ENCODE data around the gene SMIM29. TPM values are rescaled to one million over a fixed set of nuclear protein-coding genes. Genes with fewer than 3 reads are reported as not detected.
"Not testable (repeated sequence)": the region's sequence is repeated elsewhere in the genome, so short reads cannot be mapped to it uniquely, and the experiment has no call there.

The SMIM29 gene
- total and polyA plus RNA-seq, 2 donors (not counting 1 experiment from before 2014, with no cell fraction given), result 16.7 to 36.3 TPM

DNA sequence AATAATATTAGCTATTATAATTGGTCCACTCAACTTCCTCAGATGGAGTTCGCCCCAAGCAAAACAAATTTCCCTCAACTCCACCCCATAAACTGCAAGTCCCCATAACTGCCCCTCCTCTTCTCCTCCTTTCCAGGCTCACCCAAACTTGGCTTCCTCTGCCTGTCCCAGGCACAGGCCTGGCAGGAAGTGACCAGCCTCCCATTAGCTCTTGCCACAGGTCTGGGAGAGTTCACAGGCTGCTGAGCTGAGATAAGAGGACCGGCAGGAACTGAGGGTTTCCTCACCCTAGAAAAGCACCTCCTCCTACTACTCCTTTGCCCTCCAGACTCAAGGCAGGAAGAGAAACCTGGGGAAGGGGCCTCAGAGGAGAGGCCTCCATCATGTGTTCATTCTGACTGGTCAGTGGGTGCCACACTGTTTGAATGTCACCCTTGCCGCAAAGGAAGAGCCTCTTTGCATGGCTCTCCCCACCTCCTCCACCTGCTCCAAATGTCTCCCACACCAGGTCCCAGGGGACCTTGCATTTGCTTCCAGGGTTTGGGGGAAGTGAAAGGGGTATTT, 24.5 kb upstream of the SMIM29 start:
- no peaks in the 10 kb centered on the region for H4K20me1 ChIP-seq (ENCODE audit: control insufficient read depth, extremely low read depth, insufficient read depth, low read length)
- H3K4me3 ChIP-seq (replicated peaks in 1 of 4; ENCODE audit: control extremely low read depth in 1 of 4, insufficient read depth in 1 of 4, low read depth in 3 of 4, low read length in 4 of 4), result no peak overlapping the region
- H3K9me3 ChIP-seq (ENCODE audit: control insufficient read depth, insufficient read depth, low read depth, low read length), result no peaks in the 10 kb centered on the region
- no peaks in the 10 kb centered on the region for H3K4me1 ChIP-seq (ENCODE audit: control insufficient read depth, extremely low read depth, insufficient read depth, low read length)
- no peaks in the 10 kb centered on the region for H3K27me3 ChIP-seq (ENCODE audit: control insufficient read depth, insufficient read depth, low read length)
- no peaks in the 10 kb centered on the region for H3K36me3 ChIP-seq (ENCODE audit: control insufficient read depth, insufficient read depth, low read length)
- no peak overlapping the region for H3K4me2 ChIP-seq (ENCODE audit: extremely low read depth, insufficient read depth, low read length)
- no peak overlapping the region for H2AFZ ChIP-seq (ENCODE audit: low read length)
- H3K27ac ChIP-seq (ENCODE audit: insufficient read depth, low read length), result no peak overlapping the region
- peak; percentile 11 to 27 for DNase-seq (ENCODE audit: low read depth in 2 of 2)
- H3K79me2 ChIP-seq (ENCODE audit: control insufficient read depth, insufficient read depth, low read length), result no peaks in the 10 kb centered on the region
- H3K9ac ChIP-seq (ENCODE audit: insufficient read depth, low read length), result no peak overlapping the region
- TF ChIP-seq, protein P1, sequence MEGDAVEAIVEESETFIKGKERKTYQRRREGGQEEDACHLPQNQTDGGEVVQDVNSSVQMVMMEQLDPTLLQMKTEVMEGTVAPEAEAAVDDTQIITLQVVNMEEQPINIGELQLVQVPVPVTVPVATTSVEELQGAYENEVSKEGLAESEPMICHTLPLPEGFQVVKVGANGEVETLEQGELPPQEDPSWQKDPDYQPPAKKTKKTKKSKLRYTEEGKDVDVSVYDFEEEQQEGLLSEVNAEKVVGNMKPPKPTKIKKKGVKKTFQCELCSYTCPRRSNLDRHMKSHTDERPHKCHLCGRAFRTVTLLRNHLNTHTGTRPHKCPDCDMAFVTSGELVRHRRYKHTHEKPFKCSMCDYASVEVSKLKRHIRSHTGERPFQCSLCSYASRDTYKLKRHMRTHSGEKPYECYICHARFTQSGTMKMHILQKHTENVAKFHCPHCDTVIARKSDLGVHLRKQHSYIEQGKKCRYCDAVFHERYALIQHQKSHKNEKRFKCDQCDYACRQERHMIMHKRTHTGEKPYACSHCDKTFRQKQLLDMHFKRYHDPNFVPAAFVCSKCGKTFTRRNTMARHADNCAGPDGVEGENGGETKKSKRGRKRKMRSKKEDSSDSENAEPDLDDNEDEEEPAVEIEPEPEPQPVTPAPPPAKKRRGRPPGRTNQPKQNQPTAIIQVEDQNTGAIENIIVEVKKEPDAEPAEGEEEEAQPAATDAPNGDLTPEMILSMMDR (conservative IDR thresholded peaks at IDR 0.05 in 1 of 2, IDR thresholded peaks at IDR 0.05 in 1 of 2; ENCODE audit: low read depth in 1 of 2, low read length in 2 of 2), result no peak
- no peak for TF ChIP-seq EZH2 (IDR thresholded peaks at IDR 0.05; ENCODE audit: low read length, missing control alignments)

- H4K20me1 ChIP-seq (ENCODE audit: control insufficient read depth, extremely low read depth, insufficient read depth, low read length), result no peaks in the 10 kb centered on the region
- H3K27me3 ChIP-seq (ENCODE audit: control insufficient read depth, insufficient read depth, low read length), result no peaks in the 10 kb centered on the region
- H3K4me1 ChIP-seq (ENCODE audit: control insufficient read depth, extremely low read depth, insufficient read depth, low read length), result no peaks in the 10 kb centered on the region
- H3K4me2 ChIP-seq (ENCODE audit: extremely low read depth, insufficient read depth, low read length), result no peak overlapping the region
- H3K9me3 ChIP-seq (ENCODE audit: control insufficient read depth, insufficient read depth, low read depth, low read length), result no peaks in the 10 kb centered on the region
- no peak overlapping the region for H3K9ac ChIP-seq (ENCODE audit: insufficient read depth, low read length)
- no peaks in the 10 kb centered on the region for H3K36me3 ChIP-seq (ENCODE audit: control insufficient read depth, insufficient read depth, low read length)
- H2AFZ ChIP-seq (ENCODE audit: low read length), result no peak overlapping the region
- H3K27ac ChIP-seq (ENCODE audit: insufficient read depth, low read length), result no peak overlapping the region
- no peak for DNase-seq (ENCODE audit: low read depth in 2 of 2)
- no peaks in the 10 kb centered on the region for H3K79me2 ChIP-seq (ENCODE audit: control insufficient read depth, insufficient read depth, low read length)
- TF ChIP-seq, protein P1 (conservative IDR thresholded peaks at IDR 0.05 in 1 of 2, IDR thresholded peaks at IDR 0.05 in 1 of 2; ENCODE audit: low read depth in 1 of 2, low read length in 2 of 2), result peak in 1 of 2 donors; percentile 16
- TF ChIP-seq EZH2 (IDR thresholded peaks at IDR 0.05; ENCODE audit: low read length, missing control alignments), result no peak
- H3K4me3 ChIP-seq (replicated peaks in 1 of 4; ENCODE audit: control extremely low read depth in 1 of 4, insufficient read depth in 1 of 4, low read depth in 3 of 4, low read length in 4 of 4), result no peak overlapping the region
These were observed 23.5 kb upstream of the SMIM29 start for GRCh38 chr6:34272013-34272926.

DNA sequence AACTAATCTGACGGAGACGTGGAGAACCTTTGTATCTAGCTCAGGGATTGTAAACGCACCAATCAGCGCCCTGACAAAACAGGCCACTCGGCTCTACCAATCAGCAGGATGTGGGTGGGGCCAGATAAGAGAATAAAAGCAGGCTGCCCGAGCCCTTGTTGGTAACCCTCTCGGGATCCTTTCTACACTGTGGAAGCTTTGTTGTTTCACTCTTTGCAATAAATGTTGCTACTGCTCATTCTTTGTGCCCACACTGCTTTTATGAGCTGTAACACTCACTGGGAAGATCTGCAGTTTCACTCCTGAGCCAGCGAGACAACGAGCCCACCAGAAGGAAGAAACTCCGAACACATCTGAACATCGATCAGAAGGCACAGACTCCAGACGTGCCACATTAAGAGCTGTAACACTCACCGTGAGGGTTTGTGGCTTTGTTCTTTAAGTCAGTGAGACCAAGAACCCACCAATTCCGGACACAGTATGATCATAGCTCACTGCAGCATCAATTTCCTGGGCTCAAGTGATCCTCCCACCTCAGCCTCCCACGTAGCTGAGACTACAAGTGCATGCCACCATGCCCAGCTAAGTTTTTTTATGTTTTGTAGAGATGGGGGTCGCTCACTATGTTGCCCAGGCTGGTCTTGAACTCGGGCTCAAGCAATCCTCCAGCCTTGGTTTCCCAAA, 21.0 kb upstream of the SMIM29 start:
- H3K9me3 ChIP-seq (ENCODE audit: control insufficient read depth, insufficient read depth, low read depth, low read length); H3K27me3 ChIP-seq (ENCODE audit: control insufficient read depth, insufficient read depth, low read length); H3K9ac ChIP-seq (ENCODE audit: insufficient read depth, low read length); H3K4me3 ChIP-seq (replicated peaks in 1 of 4; ENCODE audit: control extremely low read depth in 1 of 4, insufficient read depth in 1 of 4, low read depth in 3 of 4, low read length in 4 of 4); H4K20me1 ChIP-seq (ENCODE audit: control insufficient read depth, extremely low read depth, insufficient read depth, low read length); H2AFZ ChIP-seq (ENCODE audit: low read length); H3K36me3 ChIP-seq (ENCODE audit: control insufficient read depth, insufficient read depth, low read length); H3K4me1 ChIP-seq (ENCODE audit: control insufficient read depth, extremely low read depth, insufficient read depth, low read length); DNase-seq (ENCODE audit: low read depth in 2 of 2); H3K4me2 ChIP-seq (ENCODE audit: extremely low read depth, insufficient read depth, low read length); H3K27ac ChIP-seq (ENCODE audit: insufficient read depth, low read length); H3K79me2 ChIP-seq (ENCODE audit: control insufficient read depth, insufficient read depth, low read length): not testable (repeated sequence)

DNA sequence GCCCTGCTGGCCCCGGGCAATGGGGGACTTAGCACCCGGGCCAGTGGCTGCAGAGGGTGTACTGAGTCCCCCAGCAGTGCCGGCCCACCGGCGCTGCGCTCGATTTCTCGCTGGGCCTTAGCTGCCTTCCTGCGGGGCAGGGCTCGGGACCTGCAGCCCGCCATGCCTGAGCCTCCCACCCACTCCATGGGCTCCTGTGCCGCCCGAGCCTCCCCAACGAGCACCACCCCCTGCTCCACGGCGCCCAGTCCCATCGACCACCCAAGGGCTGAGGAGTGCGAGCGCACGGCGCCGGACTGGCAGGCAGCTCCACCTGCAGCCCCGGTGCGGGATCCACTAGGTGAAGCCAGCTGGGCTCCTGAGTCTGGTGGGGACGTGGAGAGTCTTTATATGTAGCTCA, 20.3 kb upstream of the SMIM29 start:
- H3K27ac ChIP-seq (ENCODE audit: insufficient read depth, low read length); H3K4me1 ChIP-seq (ENCODE audit: control insufficient read depth, extremely low read depth, insufficient read depth, low read length); H3K79me2 ChIP-seq (ENCODE audit: control insufficient read depth, insufficient read depth, low read length); H3K27me3 ChIP-seq (ENCODE audit: control insufficient read depth, insufficient read depth, low read length); H3K4me3 ChIP-seq (replicated peaks in 1 of 4; ENCODE audit: control extremely low read depth in 1 of 4, insufficient read depth in 1 of 4, low read depth in 3 of 4, low read length in 4 of 4); DNase-seq (ENCODE audit: low read depth in 2 of 2); H3K9ac ChIP-seq (ENCODE audit: insufficient read depth, low read length); H3K9me3 ChIP-seq (ENCODE audit: control insufficient read depth, insufficient read depth, low read depth, low read length); H3K4me2 ChIP-seq (ENCODE audit: extremely low read depth, insufficient read depth, low read length); H4K20me1 ChIP-seq (ENCODE audit: control insufficient read depth, extremely low read depth, insufficient read depth, low read length); H3K36me3 ChIP-seq (ENCODE audit: control insufficient read depth, insufficient read depth, low read length); H2AFZ ChIP-seq (ENCODE audit: low read length): not testable (repeated sequence)

Measured in fibroblast of lung (primary cell).